NCI-H1930 (cell line): Measurements from ENCODE around the gene FOXD4L1.
"Not testable (repeated sequence)": the region's sequence is repeated elsewhere in the genome, so short reads cannot be mapped to it uniquely, and the experiment has no call there.

Experiments
- DNase-seq, 2 experiments: peaks; one replicate each; lab custom pipeline; 2025; lab: John Stamatoyannopoulos, UW

Gene FOXD4L1

GRCh38 chr2:113498365-113498764, at the start of gene FOXD4L1:
TSS of gene FOXD4L1 (plus strand) at chr2:113498665. CDS start at chr2:113499257, 592 bp downstream.
- DNase-seq = not testable (repeated sequence)

GRCh38 chr2:113465770-113466169, 32.7 kb upstream of the FOXD4L1 start:
- not testable (repeated sequence) for DNase-seq

- DNase-seq = not testable (repeated sequence)
These were observed 21.6 kb upstream of the FOXD4L1 start for GRCh38 chr2:113476688-113477368.

GRCh38 chr2:113496527-113496926, 1.9 kb upstream of the FOXD4L1 start:
- DNase-seq = not testable (repeated sequence)

- DNase-seq = not testable (repeated sequence)
These were observed 787 bp downstream of the FOXD4L1 start for GRCh38 chr2:113499019-113499885.

GRCh38 chr2:113499886-113500722, 1.6 kb downstream of the FOXD4L1 start:
- DNase-seq = not testable (repeated sequence)

- not testable (repeated sequence) for DNase-seq
These were observed 2.2 kb downstream of the FOXD4L1 start for GRCh38 chr2:113500723-113501038.

- DNase-seq = not testable (repeated sequence)
These were observed 4.0 kb downstream of the FOXD4L1 start for GRCh38 chr2:113502216-113503093.

- DNase-seq = not testable (repeated sequence)
These were observed 4.9 kb downstream of the FOXD4L1 start for GRCh38 chr2:113503094-113504042.

- not testable (repeated sequence) for DNase-seq
These were observed 5.6 kb downstream of the FOXD4L1 start for GRCh38 chr2:113504081-113504480.

GRCh38 chr2:113507394-113508140, 9.1 kb downstream of the FOXD4L1 start:
- not testable (repeated sequence) for DNase-seq

GRCh38 chr2:113508187-113508586, 9.7 kb downstream of the FOXD4L1 start:
- not testable (repeated sequence) for DNase-seq

GRCh38 chr2:113510913-113511312, 12.4 kb downstream of the FOXD4L1 start:
- not testable (repeated sequence) for DNase-seq

GRCh38 chr2:113511859-113512258, 13.4 kb downstream of the FOXD4L1 start:
- DNase-seq = not testable (repeated sequence)

GRCh38 chr2:113515457-113515856, 17.0 kb downstream of the FOXD4L1 start:
- not testable (repeated sequence) for DNase-seq

GRCh38 chr2:113515995-113516394, 17.5 kb downstream of the FOXD4L1 start:
- not testable (repeated sequence) for DNase-seq

GRCh38 chr2:113517025-113517424, 18.6 kb downstream of the FOXD4L1 start:
- DNase-seq = not testable (repeated sequence)

GRCh38 chr2:113520837-113521236, 22.4 kb downstream of the FOXD4L1 start:
- not testable (repeated sequence) for DNase-seq

- not testable (repeated sequence) for DNase-seq
These were observed 23.0 kb downstream of the FOXD4L1 start for GRCh38 chr2:113521492-113521891.
